ENCODE results near the gene COL4A5.
A peak's percentile ranks its signal among the peaks of the same experiment; 100 is the strongest.

COL4A5 gene

DNA sequence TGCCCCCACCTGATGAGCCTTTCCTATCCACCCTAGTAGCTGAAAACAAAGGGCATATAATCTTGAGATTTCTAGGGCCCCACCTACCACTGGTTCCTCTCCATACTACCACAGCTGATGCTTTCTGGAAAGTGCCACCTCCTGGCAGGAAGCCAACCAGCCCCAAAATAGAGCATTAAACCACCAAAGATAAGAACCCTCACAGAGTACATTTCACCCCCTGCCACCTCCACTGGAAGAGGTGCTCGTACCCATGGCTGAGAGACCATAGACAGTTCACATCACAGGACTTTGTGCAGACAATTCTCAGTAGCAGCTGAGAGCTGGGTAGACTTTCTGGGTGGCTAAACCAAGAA, 202.6 kb downstream of the COL4A5 start:
- in situ Hi-C loops (cut with MboI; ENCODE audit: low sequenced_read_pairs, unreplicated experiment), result no loop called here
- no peak for DNase-seq (ENCODE audit: low spot score)

DNA sequence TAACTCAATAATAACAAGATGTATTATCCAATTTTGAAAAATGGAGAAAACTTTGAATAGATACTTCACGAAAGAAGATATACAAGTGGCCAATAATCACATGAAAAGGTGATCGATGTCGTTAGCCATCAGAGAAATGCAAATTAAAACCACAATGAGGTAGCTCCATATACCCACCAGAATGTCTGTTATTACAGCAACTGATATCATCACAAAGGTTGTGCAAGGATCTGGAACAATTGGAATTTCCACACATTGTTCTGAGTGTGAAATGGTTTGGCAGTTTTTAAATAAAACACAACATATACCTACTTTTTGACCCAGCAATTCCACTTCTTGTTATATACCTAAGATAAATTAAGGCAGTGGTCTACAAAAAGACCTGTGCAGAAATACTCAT, 225.1 kb downstream of the COL4A5 start:
- no peak for TF ChIP-seq CTCF (IDR thresholded peaks at IDR 0.05; ENCODE audit: borderline replicate concordance, control extremely low read depth, extremely low read depth, insufficient read depth, missing control alignments)
- DNase-seq (ENCODE audit: low spot score), result no peak
- in situ Hi-C loops (cut with MboI; ENCODE audit: low sequenced_read_pairs, unreplicated experiment), result no loop called here

More for the DNA sequence above, 202.6 kb downstream of the COL4A5 start:
- TF ChIP-seq CTCF (IDR thresholded peaks at IDR 0.05; ENCODE audit: borderline replicate concordance, control extremely low read depth, extremely low read depth, insufficient read depth, missing control alignments), result no peak

GRCh38 chrX:108666101-108666500, 226.5 kb downstream of the COL4A5 start:
- TF ChIP-seq CTCF (IDR thresholded peaks at IDR 0.05; ENCODE audit: borderline replicate concordance, control extremely low read depth, extremely low read depth, insufficient read depth, missing control alignments), result no peak
- in situ Hi-C loops (cut with MboI; ENCODE audit: low sequenced_read_pairs, unreplicated experiment), result no loop called here
- no peak for DNase-seq (ENCODE audit: low spot score)

- in situ Hi-C loops (cut with MboI; ENCODE audit: low sequenced_read_pairs, unreplicated experiment), result no loop called here
- DNase-seq (ENCODE audit: low spot score), result no peak
- no peak for TF ChIP-seq CTCF (IDR thresholded peaks at IDR 0.05; ENCODE audit: borderline replicate concordance, control extremely low read depth, extremely low read depth, insufficient read depth, missing control alignments)
These were observed 231.9 kb downstream of the COL4A5 start for GRCh38 chrX:108671526-108671925.

DNA sequence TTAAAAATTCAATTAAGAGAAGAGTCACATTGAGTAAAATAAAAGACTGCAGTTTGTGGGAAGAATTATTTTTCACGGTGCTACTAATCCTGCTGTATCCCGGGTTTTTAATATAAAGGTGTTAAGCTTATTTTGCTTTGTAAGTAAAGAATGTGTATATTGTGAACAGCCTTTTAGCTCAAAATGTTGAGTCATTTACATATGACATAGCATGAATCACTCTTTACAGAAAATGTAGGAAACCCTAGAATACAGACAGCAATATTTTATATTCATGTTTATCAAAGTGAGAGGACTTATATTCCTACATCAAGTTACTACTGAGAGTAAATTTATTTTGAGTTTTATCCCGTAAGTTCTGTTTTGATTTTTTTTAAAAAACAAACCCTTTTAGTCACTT, 257.1 kb downstream of the COL4A5 start:
- TF ChIP-seq CTCF (IDR thresholded peaks at IDR 0.05; ENCODE audit: borderline replicate concordance, control extremely low read depth, extremely low read depth, insufficient read depth, missing control alignments), result no peak
- in situ Hi-C loops (cut with MboI; ENCODE audit: low sequenced_read_pairs, unreplicated experiment), result loop anchor here (25.0 kb wide), 1 partner anchor 691 kb away; no protein-coding TSS in a partner anchor
- no peak for DNase-seq (ENCODE audit: low spot score)

- in situ Hi-C loops (cut with MboI; ENCODE audit: low sequenced_read_pairs, unreplicated experiment), result loop anchor here (25.0 kb wide), 1 partner anchor 688 kb away; no protein-coding TSS in a partner anchor
- peak; percentile 3 for DNase-seq (ENCODE audit: low spot score)
These were observed 259.7 kb downstream of the COL4A5 start for GRCh38 chrX:108699368-108699767.

More at GRCh38 chrX:108699368-108699767, 259.7 kb downstream of the COL4A5 start:
- peak; percentile 36 for TF ChIP-seq CTCF (IDR thresholded peaks at IDR 0.05; ENCODE audit: borderline replicate concordance, control extremely low read depth, extremely low read depth, insufficient read depth, missing control alignments)

All from GM13976 (cell line).